Measurements from ENCODE around the gene UTP14C. TPM values are rescaled to one million over a fixed set of nuclear protein-coding genes. Genes with fewer than 3 reads are reported as not detected.

Gene UTP14C
- total and polyA plus RNA-seq, 4 donors: 2.8 to 26.8 (median 11.5) TPM

- 90 to 94% methylated on average over 4 of the region's 4 CpGs for WGBS, 2 donors
- TF ChIP-seq, protein P1, sequence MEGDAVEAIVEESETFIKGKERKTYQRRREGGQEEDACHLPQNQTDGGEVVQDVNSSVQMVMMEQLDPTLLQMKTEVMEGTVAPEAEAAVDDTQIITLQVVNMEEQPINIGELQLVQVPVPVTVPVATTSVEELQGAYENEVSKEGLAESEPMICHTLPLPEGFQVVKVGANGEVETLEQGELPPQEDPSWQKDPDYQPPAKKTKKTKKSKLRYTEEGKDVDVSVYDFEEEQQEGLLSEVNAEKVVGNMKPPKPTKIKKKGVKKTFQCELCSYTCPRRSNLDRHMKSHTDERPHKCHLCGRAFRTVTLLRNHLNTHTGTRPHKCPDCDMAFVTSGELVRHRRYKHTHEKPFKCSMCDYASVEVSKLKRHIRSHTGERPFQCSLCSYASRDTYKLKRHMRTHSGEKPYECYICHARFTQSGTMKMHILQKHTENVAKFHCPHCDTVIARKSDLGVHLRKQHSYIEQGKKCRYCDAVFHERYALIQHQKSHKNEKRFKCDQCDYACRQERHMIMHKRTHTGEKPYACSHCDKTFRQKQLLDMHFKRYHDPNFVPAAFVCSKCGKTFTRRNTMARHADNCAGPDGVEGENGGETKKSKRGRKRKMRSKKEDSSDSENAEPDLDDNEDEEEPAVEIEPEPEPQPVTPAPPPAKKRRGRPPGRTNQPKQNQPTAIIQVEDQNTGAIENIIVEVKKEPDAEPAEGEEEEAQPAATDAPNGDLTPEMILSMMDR (IDR thresholded peaks at IDR 0.05; ENCODE audit: control extremely low read depth, extremely low read depth): no peak
- no peaks in the 10 kb centered on the region for H3K36me3 ChIP-seq (ENCODE audit: control insufficient read depth in 4 of 4, insufficient read depth in 4 of 4, low read length in 4 of 4)
Measured at GRCh38 chr13:52003541-52003940, 20.9 kb upstream of the UTP14C start.

GRCh38 chr13:52004511-52005170 lies 19.9 kb upstream of the UTP14C start:
- no peak overlapping the region for H3K27ac ChIP-seq (ENCODE audit: low read depth in 1 of 2, low read length in 1 of 2)
- 87 to 89% methylated on average over 7 of the region's 7 CpGs for WGBS, 2 donors
- DNase-seq: no peak
- H3K9ac ChIP-seq (ENCODE audit: insufficient read depth in 1 of 2, low read length in 2 of 2): no peak overlapping the region
- peaks cover 0 to 5% (median 1%) of the 10 kb centered on the region in 5 donors for H3K4me1 ChIP-seq (ENCODE audit: control insufficient read depth in 5 of 5, insufficient read depth in 5 of 5, low read length in 5 of 5)
- H3K9me3 ChIP-seq (ENCODE audit: control insufficient read depth in 4 of 4, insufficient read depth in 3 of 4, low read length in 3 of 4): no peaks in the 10 kb centered on the region
- ATAC-seq (ENCODE audit: insufficient read depth, low FRiP score): no peak
- TF ChIP-seq, protein P1 (IDR thresholded peaks at IDR 0.05; ENCODE audit: control extremely low read depth, extremely low read depth): no peak
- no peak overlapping the region for H3K4me3 ChIP-seq
- H3K27me3 ChIP-seq (ENCODE audit: control insufficient read depth in 3 of 3, insufficient read depth in 3 of 3, low read length in 2 of 3): no peaks in the 10 kb centered on the region
- H3K36me3 ChIP-seq (ENCODE audit: control insufficient read depth in 4 of 4, insufficient read depth in 4 of 4, low read length in 4 of 4): no peaks in the 10 kb centered on the region

More at GRCh38 chr13:52003541-52003940, 20.9 kb upstream of the UTP14C start:
- DNase-seq (no peak), ATAC-seq (ENCODE audit: insufficient read depth, low FRiP score) (no peak)
- H3K9me3 ChIP-seq (ENCODE audit: control insufficient read depth in 4 of 4, insufficient read depth in 3 of 4, low read length in 3 of 4): no peaks in the 10 kb centered on the region
- H3K27ac ChIP-seq (ENCODE audit: low read depth in 1 of 2, low read length in 1 of 2): no peak overlapping the region
- H3K4me1 ChIP-seq (ENCODE audit: control insufficient read depth in 5 of 5, insufficient read depth in 5 of 5, low read length in 5 of 5): peaks cover 0 to 12% (median 8%) of the 10 kb centered on the region in 5 donors
- no peak overlapping the region for H3K9ac ChIP-seq (ENCODE audit: insufficient read depth in 1 of 2, low read length in 2 of 2)
- no peaks in the 10 kb centered on the region for H3K27me3 ChIP-seq (ENCODE audit: control insufficient read depth in 3 of 3, insufficient read depth in 3 of 3, low read length in 2 of 3)
- H3K4me3 ChIP-seq: no peak overlapping the region

- DNase-seq: no peak
- ATAC-seq (ENCODE audit: insufficient read depth, low FRiP score): no peak
- no peak overlapping the region for H3K4me3 ChIP-seq
- no peaks in the 10 kb centered on the region for H3K36me3 ChIP-seq (ENCODE audit: control insufficient read depth in 4 of 4, insufficient read depth in 4 of 4, low read length in 4 of 4)
- 93% methylated on average over 13 of the region's 13 CpGs for WGBS, 2 donors
- no peak overlapping the region for H3K9ac ChIP-seq (ENCODE audit: insufficient read depth in 1 of 2, low read length in 2 of 2)
- no peaks in the 10 kb centered on the region for H3K27me3 ChIP-seq (ENCODE audit: control insufficient read depth in 3 of 3, insufficient read depth in 3 of 3, low read length in 2 of 3)
- H3K27ac ChIP-seq (ENCODE audit: low read depth in 1 of 2, low read length in 1 of 2): no peak overlapping the region
- TF ChIP-seq, protein P1 (IDR thresholded peaks at IDR 0.05; ENCODE audit: control extremely low read depth, extremely low read depth): no peak
- no peaks in the 10 kb centered on the region for H3K9me3 ChIP-seq (ENCODE audit: control insufficient read depth in 4 of 4, insufficient read depth in 3 of 4, low read length in 3 of 4)
- H3K4me1 ChIP-seq (ENCODE audit: control insufficient read depth in 5 of 5, insufficient read depth in 5 of 5, low read length in 5 of 5): peaks cover 0 to 11% (median 7%) of the 10 kb centered on the region in 5 donors
Measured at GRCh38 chr13:52005841-52006522, 18.5 kb upstream of the UTP14C start.
